Glomerular visceral epithelial cell (primary cell): ENCODE measurements around the gene KIF21A.

ENCODE experiments used
- DNase-seq: peaks from one replicate; pipeline ENCODE4 v3.0.0-alpha.2; 2016; ENCODE audit errors: extremely low spot score

The KIF21A gene

GRCh38 chr12:39440101-39440500, 2.8 kb downstream of the KIF21A start:
- no peak for DNase-seq

- DNase-seq = no peak
Observed at GRCh38 chr12:39435531-39435930, 7.4 kb downstream of the KIF21A start.

GRCh38 chr12:39431797-39432196, 11.1 kb downstream of the KIF21A start:
- DNase-seq = no peak

- DNase-seq = no peak
Observed at GRCh38 chr12:39431002-39431796, 11.7 kb downstream of the KIF21A start.

- no peak for DNase-seq
Observed at GRCh38 chr12:39429809-39430208, 13.1 kb downstream of the KIF21A start.

- no peak for DNase-seq
Observed at GRCh38 chr12:39427360-39427808, 15.5 kb downstream of the KIF21A start.

- peak; percentile 71 for DNase-seq
Observed at GRCh38 chr12:39426636-39427240, 16.2 kb downstream of the KIF21A start.

GRCh38 chr12:39420043-39420442, 22.9 kb downstream of the KIF21A start:
- no peak for DNase-seq

GRCh38 chr12:39419471-39419870, 23.4 kb downstream of the KIF21A start:
- no peak for DNase-seq

- DNase-seq = peak; percentile 18
Observed at GRCh38 chr12:39417916-39418315, 25.0 kb downstream of the KIF21A start.

GRCh38 chr12:39413836-39414771, 28.8 kb downstream of the KIF21A start:
- no peak for DNase-seq

- no peak for DNase-seq
Observed at GRCh38 chr12:39412210-39412609, 30.7 kb downstream of the KIF21A start.

- no peak for DNase-seq
Observed at GRCh38 chr12:39406262-39406661, 36.7 kb downstream of the KIF21A start.

- DNase-seq = no peak
Observed at GRCh38 chr12:39405580-39405979, 37.3 kb downstream of the KIF21A start.

- DNase-seq = no peak
Observed at GRCh38 chr12:39404000-39404399, 38.9 kb downstream of the KIF21A start.

- no peak for DNase-seq
Observed at GRCh38 chr12:39403376-39403775, 39.5 kb downstream of the KIF21A start.

- peak; percentile 1 for DNase-seq
Observed at GRCh38 chr12:39402922-39403321, 40.0 kb downstream of the KIF21A start.

GRCh38 chr12:39401459-39401858, 41.5 kb downstream of the KIF21A start:
- DNase-seq = no peak

- DNase-seq = no peak
Observed at GRCh38 chr12:39395866-39396265, 47.1 kb downstream of the KIF21A start.

- no peak for DNase-seq
Observed at GRCh38 chr12:39393890-39394289, 49.0 kb downstream of the KIF21A start.

- DNase-seq = no peak
Observed at GRCh38 chr12:39393179-39393578, 49.7 kb downstream of the KIF21A start.
